ENCODE measurements around the gene CDK5RAP3.

CDK5RAP3 gene

DNA sequence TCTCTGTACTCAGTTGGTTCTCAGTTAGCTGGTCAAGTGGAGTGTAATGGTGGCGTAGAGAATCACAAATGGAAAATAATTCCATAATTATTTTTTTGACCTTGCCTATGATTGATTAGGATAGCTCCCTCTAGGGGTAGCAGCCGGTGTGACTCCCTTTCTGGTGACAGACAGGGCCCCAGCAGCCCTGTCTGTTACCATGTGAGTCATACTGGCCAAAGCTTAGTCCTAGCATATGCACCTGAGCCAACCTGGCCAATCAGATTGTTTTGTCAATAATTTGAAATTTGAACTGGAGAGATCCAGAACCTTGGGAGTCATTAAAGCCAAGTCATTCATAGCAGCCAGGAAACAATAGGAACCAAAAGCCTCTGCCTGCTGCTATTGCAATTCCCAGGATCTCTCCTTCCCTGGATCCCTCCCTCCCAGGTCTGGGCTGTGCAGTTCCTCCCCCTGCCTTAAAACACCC, 23.9 kb upstream of the CDK5RAP3 start:
- no peak overlapping the region for H3K4me3 ChIP-seq (ENCODE audit: low read depth, low read length)
- DNase-seq (ENCODE audit: low read depth), result peak; percentile 42

DNA sequence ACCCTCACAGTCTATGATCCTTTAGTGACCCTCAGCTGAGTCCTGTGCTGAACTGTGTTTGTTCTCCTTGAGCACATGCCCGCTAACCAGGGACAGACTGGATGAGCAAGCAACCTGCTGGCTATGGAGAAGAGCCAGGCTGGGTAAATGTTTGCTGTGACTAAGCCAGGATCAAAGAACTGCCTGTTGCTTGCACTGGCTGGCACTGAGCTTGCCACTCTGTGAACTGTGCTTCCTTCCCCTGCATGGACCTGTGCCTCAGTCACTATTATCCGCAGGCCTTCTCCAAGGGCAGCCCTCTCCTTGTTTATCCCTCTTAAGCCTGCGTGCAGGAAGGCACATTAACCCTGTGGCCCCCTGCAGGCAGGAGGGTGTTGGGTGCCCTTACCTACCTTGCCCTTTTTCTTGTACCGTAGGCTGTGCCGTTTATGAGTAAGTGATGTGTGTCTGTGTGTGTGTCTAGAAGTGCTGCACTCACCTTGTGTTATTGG, 22.2 kb upstream of the CDK5RAP3 start:
- no peak for DNase-seq (ENCODE audit: low read depth)
- no peak overlapping the region for H3K4me3 ChIP-seq (ENCODE audit: low read depth, low read length)

DNA sequence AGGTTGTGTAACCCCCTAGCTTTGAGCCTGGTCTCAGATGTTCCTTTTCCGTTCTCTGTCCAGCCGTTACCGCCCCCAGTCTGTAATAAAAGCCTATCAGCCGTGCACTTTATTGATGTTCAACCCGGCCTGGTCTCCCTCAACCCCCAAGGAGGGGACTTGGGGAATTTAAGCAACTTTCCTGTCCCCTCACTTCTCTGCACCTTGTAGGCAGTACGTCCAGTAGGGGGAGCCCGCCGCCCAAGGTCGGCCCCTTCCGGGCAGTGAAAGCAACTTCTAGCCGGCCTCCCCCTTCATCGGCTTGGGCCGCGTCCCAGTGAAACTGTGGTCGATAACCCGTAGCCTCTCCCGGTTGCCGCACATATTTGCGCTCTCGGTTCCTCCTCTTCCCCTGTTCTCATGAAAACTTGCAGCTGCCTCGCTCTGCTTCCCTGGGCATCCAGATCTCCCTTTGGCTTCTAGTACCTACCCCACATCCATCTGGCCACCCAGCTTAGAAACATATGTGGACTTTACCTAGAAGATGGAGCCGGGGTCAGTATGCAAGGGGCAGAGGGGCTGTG, 21.6 kb upstream of the CDK5RAP3 start:
- H3K4me3 ChIP-seq (ENCODE audit: low read depth, low read length), result peak overlapping the region; percentile 16

DNA sequence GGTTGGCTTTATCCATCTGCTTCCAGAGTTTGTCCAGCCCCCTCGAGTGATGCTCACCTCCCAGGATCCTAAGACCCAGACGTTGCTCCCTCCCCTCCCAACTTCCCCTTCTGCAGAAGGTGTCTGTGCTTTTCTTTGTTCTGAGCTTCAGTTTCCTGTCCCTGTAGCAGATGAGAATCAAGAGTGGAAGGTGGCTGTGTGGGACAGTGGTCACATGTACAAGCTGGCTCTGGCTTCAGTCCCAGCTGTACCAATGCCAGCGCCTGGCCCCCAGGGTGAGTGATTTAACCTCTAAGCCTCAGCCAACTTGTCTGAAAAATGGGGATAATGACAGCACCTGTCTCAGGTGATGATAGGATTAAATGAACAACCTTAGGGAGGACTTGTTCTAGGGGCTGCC, 21.0 kb upstream of the CDK5RAP3 start:
- no peak overlapping the region for H3K4me3 ChIP-seq (ENCODE audit: low read depth, low read length)
- DNase-seq (ENCODE audit: low read depth), result no peak

More for the DNA sequence above, 21.6 kb upstream of the CDK5RAP3 start:
- peak; percentile 32 for DNase-seq (ENCODE audit: low read depth)

DNA sequence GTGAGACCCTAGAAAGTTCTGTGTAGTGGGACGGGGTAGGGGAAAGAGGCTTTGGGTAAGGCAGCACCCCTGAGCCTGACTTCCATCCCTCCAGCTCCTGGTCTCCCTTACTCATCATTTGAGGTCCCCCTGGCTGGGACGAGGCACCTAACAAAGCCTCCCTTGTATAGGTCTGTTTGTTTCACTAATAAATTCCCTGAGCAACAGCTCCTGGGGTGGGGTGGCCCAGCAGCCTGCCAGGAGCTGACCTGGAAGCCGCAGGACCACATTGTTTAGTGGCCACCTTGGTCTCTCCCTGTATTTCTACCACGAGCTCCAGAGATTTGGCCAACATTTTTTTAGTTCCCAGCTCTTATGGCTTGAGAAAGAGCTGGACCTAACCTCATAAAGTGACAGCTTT, 20.5 kb upstream of the CDK5RAP3 start:
- no peak overlapping the region for H3K4me3 ChIP-seq (ENCODE audit: low read depth, low read length)
- no peak for DNase-seq (ENCODE audit: low read depth)

DNA sequence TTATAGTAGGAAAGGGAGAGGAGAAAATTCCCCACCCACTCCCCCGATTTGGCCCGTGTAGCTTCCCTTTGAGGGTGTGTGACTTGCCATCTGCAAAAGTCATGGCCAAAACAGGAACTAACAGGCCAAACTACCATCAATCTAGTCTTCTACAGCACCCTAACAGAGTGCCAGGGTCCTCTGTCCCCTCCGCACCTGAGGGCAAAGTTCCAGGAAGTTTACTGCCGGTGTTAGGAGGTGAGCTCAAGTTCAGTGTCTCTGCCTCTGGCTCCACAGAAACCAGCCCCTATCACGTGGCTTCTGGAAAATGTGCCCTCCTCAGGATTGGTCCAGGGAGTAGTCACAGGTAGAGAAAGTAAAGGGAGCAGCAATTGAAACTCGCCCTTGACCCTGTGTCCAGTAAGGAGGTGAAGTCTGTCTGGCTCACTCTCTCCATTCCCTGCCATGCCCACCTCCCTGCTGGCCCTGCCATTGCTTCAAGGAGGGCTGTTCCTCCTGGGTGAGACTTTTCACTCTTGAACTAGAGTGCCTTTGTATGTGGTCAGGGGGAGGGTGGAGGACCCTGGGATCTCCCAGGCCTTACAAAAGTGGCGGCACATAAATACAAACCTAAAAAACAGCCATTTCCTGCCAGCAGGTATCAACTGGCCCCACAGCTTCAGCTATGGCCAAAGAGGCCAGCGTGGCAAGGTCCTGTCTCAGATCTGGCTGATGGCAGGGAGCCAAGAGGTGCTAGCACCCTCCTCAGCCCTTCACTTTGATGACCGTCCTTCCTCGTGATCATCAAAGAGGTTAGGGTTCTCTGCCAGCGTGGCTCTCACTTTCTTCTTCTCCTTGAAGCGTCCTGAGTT, 18.5 kb upstream of the CDK5RAP3 start:
- no peak for DNase-seq (ENCODE audit: low read depth)
- H3K4me3 ChIP-seq (ENCODE audit: low read depth, low read length), result no peak overlapping the region

DNA sequence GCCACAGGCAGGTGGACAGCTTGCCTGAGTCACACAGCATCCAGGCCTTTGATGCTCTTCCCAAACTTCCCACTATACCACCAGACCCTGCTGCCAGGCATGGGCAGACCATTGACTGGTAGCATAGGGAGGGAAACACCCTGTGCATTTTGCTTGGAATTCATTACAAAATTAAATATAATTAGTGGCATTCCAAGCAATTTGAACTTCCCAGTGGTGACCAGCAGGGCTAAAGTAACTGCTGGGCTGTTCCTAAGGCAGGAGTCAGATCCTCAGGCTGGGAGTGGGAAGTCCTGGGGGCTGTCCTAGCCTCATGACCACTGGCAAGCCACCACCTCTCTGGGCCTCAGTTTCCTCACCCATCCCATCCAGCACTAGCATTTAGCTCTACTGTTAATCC, 17.0 kb upstream of the CDK5RAP3 start:
- no peak overlapping the region for H3K4me3 ChIP-seq (ENCODE audit: low read depth, low read length)
- no peak for DNase-seq (ENCODE audit: low read depth)

DNA sequence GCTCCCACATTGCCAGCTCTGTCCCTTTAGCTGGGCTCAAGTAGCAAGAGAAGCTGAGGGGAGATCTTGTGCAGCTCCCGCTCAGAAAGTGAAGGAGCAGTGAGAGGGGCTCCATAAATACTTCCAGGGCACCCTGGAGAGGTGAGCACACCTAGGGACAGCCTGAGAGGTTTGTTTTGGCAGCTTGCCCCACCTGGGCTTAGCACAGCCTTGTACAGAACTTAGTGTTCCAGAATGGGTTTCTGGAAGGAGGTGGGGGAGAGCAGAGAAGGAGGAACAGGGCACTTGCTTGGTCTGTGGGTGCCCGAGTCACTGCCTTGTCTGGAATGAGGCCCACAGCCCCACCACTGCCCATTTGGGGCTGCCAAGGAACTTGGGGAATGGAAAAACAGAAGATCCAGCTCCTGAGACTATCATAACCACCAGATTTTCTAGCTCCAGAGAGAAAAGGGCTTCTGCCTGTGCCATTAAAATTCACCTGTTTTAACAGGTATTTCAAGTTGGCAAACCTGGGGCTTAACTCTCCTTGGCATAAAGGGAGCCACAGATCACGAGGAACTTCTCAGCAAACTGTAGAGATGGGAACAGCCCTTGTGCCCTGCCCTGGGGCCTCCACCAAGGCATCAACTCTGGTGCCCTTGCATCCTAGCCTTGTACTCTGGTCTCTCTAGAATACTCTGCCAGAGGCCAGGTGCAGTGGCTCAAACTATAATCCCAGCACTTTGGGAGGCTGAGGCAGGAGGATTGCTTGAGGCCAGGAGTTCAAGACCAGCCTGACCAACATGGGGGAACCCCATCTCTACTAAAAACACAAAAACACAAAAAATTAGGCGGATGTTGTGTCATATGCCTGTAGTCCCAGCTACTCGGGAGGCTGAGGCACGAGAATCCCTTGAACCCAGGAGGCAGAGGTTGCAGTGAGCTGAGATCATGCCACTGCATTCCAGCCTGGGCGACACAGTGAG, 15.1 kb upstream of the CDK5RAP3 start:
- no peak overlapping the region for H3K4me3 ChIP-seq (ENCODE audit: low read depth, low read length)
- DNase-seq (ENCODE audit: low read depth), result no peak

DNA sequence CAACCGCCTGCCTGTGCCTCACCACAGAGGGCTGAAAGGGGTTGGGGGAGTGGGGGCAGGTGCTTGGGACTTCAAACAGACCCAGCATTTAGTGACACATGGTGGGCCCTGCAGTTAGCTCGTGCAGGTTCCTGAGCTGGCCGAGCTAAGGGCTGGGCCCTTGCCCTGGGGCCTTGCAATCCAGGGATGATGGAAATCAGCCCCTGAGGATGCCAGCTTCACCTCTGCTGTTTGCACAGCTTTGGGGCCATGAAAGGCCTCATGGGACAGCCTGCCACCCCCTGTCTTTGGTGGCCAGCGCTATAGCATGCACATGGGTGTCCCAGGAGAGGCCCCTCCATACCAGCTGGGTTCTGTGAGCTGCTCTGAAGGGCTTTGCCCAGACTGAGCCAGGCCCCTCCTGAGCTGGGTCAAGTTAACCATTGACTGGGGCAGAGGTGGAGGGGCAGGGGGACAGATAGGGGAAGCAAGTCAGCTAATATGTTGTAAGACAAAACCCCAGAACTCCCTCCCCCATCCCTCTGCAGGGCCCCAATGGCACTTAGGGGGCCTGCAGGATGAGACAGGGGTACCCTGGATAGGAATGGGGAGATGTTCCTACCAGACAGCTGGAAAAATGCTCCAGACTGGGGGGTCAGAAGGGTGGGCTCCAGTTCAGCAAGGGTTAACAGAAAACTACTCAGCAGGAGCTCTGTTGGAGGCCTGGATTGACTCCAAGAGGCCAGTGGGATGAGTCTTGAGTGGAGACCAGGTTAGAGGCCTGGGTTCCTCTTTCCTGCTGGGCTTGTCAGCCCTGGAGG, 13.9 kb upstream of the CDK5RAP3 start:
- no peak overlapping the region for H3K4me3 ChIP-seq (ENCODE audit: low read depth, low read length)
- no peak for DNase-seq (ENCODE audit: low read depth)

DNA sequence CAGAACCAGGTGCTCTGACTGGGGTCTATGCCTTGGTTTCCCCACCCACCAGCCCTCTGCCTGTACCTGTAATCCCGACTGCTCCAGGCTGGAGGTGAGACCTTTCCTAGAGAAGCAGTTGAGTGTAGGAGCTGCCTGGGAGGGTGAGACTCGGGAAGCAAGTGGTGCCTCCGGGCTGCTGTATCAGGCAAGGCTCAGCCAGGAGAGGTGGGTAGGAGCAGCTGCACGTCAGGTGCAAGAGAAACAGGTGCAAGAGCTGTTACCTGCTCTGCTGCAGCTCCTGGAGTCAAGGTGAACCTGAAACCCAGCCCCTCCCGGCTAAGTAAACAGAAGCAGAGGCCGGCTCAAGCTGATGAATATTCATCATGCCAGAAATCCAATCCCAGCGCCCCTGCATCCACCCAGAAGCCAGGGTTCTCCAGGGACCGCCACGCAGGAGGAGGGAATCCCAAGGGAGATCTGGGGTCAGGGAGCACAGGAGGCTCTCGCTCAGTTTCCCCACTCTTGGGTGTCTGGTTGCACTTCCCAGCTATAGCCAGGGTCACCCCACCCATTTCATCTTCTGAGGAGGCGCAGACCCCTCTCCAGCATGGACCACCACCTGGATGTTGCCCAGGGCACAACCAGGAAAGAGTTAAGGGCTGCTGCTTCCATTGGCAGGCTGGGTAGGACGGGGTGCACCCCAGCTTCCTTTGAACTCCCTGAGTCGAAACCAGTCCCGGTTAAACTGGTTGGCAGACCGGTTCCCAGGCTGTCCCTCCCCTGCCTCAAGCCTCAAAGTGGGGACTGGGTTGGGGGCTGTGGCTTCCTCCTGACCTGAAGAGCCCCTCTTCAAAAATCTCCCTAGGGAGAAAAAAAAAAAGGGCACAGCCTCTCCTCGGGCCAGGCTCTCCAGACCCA, 13.1 kb upstream of the CDK5RAP3 start, which contains the start of gene PRR15L:
Gene PRR15L (minus strand): TSS at position 293 of the 900 bp plus-strand sequence. CDS start 4,649 bp downstream, outside the sequence.
- H3K4me3 ChIP-seq (ENCODE audit: low read depth, low read length), result no peak within 1 kb of the TSS
- DNase-seq (ENCODE audit: low read depth), result no peak

DNA sequence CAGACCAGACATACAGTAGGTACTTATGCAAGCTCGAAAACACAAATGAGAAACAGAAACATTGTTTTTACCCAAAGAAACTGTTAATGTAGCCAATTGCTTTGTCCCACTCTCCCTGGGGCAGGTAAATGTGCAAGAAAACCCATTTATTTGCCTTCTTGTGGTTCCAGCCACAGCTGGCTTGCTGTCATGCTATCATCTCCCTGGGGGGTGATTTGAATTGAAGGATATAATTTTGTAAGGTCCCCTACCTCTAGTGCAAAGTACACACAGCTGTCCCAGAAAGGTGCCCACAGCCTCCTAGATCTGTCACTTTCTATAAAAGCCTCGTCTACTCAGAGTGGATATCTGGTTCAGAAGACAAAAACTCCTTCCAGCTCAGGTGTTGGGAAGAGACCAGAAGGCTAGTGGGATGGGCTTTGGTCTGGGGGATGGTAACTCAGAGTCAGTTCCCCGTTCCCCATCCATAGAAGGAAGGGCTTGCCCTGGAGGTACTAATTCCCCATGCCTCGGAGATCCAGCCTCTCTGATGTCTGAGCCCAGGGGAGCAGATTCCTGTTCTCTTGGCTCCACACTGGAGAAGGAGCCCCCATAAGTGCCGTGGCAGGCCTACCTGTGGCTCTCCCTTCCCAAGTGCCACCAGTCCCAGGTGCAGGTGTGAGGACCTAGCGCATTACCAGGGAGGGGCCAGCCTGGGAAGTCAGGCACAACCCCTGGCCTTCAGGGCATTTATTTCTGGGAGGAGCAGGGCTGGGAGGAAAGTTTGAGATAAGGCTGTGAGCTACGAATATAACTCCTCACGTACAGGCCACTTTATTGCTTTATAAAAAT, 10.9 kb upstream of the CDK5RAP3 start:
- no peak for DNase-seq (ENCODE audit: low read depth)
- no peak overlapping the region for H3K4me3 ChIP-seq (ENCODE audit: low read depth, low read length)

DNA sequence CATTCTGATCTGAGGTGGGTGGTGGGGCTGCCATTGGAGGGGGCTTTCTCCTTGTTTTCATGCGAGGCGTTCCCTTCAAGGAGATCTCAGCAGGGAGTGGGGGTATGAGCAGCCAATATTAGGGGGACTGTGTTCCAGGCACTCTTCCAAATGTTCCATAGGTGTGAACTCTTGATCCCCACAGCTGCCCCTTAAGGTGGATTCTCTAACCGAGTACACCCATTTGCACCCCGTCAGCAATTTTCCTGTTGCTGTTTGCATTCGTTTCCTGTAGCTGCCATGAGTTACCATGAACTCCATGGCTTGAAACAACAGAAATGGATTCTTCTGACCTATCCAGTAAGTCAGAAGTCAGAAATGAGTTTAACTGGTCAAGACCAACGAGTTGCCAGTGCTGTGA, 9.5 kb upstream of the CDK5RAP3 start:
- no peak overlapping the region for H3K4me3 ChIP-seq (ENCODE audit: low read depth, low read length)
- no peak for DNase-seq (ENCODE audit: low read depth)

DNA sequence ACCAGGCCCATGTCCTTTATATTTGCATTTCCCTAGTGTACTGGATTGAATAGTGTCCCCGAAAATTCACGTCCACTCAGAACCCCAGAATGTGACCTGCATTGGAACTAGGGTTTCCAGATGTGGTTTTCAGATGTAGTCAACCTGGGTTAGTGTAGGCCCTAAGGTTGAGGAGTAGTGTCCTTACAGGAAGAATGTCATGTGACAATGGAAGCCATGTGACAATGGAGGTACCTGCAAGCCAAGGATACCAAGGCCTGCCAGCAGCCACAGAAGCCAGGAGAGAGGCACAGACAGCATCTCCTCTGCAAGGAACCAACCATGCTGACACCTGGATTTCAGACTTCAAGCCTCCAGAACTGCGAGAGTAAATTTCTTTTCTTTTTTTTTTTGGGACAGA, 8.0 kb upstream of the CDK5RAP3 start:
- no peak for DNase-seq (ENCODE audit: low read depth)
- H3K4me3 ChIP-seq (ENCODE audit: low read depth, low read length), result no peak overlapping the region

DNA sequence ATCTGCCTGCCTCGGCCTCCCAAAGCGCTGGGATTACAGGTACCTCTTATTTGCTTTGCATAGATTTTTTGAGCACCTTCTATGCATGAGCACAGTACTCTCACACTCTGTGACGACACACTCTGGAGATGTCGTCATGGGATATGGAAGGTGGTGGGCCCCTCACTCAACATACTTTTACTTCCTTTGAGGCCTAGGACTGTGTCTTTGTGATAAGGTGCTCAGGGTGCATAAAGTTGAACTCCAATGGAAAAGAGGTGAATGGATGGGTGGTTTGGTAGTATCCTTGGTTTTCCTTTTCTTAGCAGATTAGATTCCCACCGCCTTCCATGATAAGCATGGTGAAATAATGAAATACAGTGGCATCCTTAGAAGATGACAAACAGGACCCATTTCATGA, 6.1 kb upstream of the CDK5RAP3 start:
- no peak overlapping the region for H3K4me3 ChIP-seq (ENCODE audit: low read depth, low read length)
- no peak for DNase-seq (ENCODE audit: low read depth)

DNA sequence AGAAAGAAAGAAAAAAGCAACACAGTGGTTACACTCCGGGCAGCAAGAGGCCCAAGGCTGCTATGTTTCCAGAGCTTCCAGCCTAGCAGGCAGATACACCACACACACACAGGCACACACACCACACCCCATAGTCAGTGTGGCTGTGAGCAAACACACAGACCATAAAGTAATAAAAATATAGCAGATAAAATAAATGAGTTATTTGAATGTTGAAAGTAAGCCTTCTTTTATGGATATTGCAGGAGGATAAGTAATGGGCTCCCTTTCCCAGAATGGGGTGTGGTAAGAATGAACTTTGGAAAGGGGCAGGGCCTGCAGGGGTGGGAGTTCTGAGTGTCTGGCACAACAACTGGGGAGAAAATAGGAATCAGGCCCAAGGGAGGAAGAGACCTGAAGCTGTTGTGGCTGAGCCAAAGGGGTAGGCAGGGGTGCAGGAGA, 4.8 kb upstream of the CDK5RAP3 start:
- H3K4me3 ChIP-seq (ENCODE audit: low read depth, low read length), result no peak overlapping the region
- no peak for DNase-seq (ENCODE audit: low read depth)

DNA sequence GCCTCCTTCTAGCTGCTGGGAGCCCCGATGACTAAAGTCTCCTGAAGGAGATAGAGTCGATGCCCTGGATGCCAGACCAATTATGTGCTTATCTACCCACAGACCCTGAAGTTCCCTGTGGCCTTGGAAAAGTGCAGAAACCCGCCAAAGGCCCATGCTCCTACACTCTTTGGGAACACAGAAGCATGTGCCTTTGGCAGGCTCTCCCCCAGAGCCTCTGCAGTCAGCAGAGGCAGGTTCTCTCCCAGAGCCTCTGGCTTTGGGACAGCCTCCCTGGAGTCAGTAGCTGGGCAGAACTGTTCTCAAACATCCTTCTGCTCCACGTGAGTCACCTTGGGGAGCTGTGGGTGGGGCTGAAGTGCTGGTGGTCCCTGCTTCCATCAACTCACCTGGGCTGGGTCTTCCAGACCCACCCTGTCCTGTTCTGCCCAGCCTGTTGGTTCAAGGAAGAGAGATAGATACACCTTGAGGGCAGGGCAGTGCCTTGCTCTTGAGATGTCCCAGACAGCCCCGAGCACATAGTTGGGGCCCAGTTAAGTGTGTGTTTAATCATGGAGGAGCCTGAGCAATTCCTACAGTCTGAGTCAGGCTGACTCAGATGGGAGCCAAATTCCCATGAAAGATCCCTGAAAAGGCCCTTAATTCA, 3.2 kb upstream of the CDK5RAP3 start:
- no peak overlapping the region for H3K4me3 ChIP-seq (ENCODE audit: low read depth, low read length)
- peak; percentile 35 for DNase-seq (ENCODE audit: low read depth)

DNA sequence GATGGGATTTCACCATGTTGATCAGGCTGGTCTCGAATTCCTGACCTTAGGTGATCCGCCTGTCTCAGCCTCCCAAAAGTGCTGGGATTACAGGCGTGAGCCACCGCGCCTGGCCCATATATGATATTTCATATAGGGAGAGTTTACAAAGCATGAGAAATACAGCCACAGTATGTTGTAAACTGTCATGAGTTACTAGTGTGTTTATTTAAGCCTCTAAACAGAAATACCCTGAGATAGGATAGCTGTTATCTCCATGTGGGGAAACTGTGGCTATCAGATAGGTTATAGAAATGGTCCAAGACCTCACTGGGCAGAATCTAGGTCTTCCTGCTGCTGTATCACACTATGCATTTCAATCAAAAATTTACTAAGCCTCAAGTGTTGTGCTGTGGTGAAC, 2.1 kb upstream of the CDK5RAP3 start:
- no peak for DNase-seq (ENCODE audit: low read depth)
- H3K4me3 ChIP-seq (ENCODE audit: low read depth, low read length), result no peak overlapping the region

Measured in skeletal muscle cell (primary cell).